OCI-LY7 (cell line): ENCODE data around the gene MYT1.

Experiments used
- CTCF ChIP-seq: fragments of 200-600 bp; sonication (generic); conservative IDR thresholded peaks from 2 replicates; pipeline ENCODE4 v1.5.1; 2014; ENCODE audit warnings: mild to moderate bottlenecking, antibody characterized with exemption, low read length, moderate library complexity, mixed read lengths
- EZH2phosphoT487 ChIP-seq: fragments of 200-600 bp; sonication (generic); IDR thresholded peaks from 2 replicates; pipeline ENCODE4 v1.6.1; 2018; ENCODE audit warnings: low read depth, borderline replicate concordance, mild to moderate bottlenecking, mixed run types, antibody characterized with exemption, low read length, moderate library complexity, mixed read lengths

- TF ChIP-seq CTCF (no peak), EZH2phosphoT487 (no peak)
Measured at GRCh38 chr20:64144144-64144912, 19.9 kb upstream of the MYT1 start.
